ENCODE data around the gene RRP36. TPM values are rescaled to one million over a fixed set of nuclear protein-coding genes. Genes with fewer than 3 reads are reported as not detected.
"Not testable (repeated sequence)": the region's sequence is repeated elsewhere in the genome, so short reads cannot be mapped to it uniquely, and the experiment has no call there.

RRP36 gene
- total and polyA plus RNA-seq, 4 donors = 30.5 to 49.9 (median 37.7) TPM

DNA sequence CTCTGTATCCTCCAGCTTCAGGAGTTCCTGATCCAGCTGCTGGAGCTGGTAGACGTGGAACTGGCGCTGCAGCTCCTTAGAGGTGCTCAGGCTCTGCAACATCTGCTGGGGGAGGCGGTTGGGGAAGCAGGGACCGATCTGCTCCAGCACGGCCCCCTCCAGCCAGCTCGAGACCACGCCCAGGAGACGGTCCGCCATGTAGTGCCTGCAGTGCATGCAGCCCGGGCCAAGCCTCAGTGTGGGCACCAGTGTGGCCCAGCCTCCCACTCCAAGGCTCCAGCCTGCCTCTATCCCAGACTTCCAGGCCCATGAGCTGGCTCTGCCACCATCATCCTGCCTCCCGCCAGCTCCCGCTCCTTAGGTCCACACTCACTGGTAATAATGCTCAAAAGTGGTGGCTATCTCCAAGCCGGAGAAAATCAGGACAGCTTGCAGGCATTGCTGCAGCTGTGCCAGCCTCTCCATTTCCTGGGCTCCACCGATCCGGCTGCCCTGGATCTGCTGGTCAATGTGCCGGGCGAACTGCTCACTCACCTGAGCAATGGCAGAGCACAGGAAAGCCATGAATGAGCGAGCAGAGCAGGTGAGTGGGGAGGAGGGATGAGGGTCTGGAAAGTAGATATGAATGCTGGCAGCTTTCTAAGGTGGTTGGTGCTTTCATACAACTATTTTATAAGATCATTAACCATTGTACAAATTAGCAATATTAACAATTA lies 19.3 kb downstream of the RRP36 start:
- peaks cover 5 to 64% (median 43%) of the 10 kb centered on the region in 4 donors for H3K36me3 ChIP-seq (ENCODE audit: control insufficient read depth in 4 of 4, insufficient read depth in 4 of 4, low read length in 4 of 4)
- 93 to 95% methylated on average over 18 of the region's 18 CpGs for WGBS, 2 donors
- DNase-seq = no peak

GRCh38 chr6:43041475-43041874 lies 20.1 kb downstream of the RRP36 start:
- H3K36me3 ChIP-seq (ENCODE audit: control insufficient read depth in 4 of 4, insufficient read depth in 4 of 4, low read length in 4 of 4) = peaks cover 5 to 65% (median 49%) of the 10 kb centered on the region in 4 donors
- ATAC-seq (ENCODE audit: insufficient read depth, low FRiP score) = not testable (repeated sequence)
- WGBS, 2 donors = 94 to 96% methylated on average over 8 of the region's 8 CpGs

More for the DNA sequence above, 19.3 kb downstream of the RRP36 start:
- Histone ChIP-seq H3K27ac (ENCODE audit: low read depth in 1 of 2, low read length in 1 of 2) (no peak overlapping the region), H3K27me3 (ENCODE audit: control insufficient read depth in 3 of 3, insufficient read depth in 3 of 3, low read length in 2 of 3) (no peaks in the 10 kb centered on the region), H3K9me3 (ENCODE audit: control insufficient read depth in 4 of 4, insufficient read depth in 3 of 4, low read length in 3 of 4) (no peaks in the 10 kb centered on the region), H3K4me3 (no peak overlapping the region), H3K4me1 (ENCODE audit: control insufficient read depth in 5 of 5, insufficient read depth in 5 of 5, low read length in 5 of 5) (no peaks in the 10 kb centered on the region), H3K9ac (ENCODE audit: insufficient read depth in 1 of 2, low read length in 2 of 2) (no peak overlapping the region)
- no peak for ATAC-seq (ENCODE audit: insufficient read depth, low FRiP score)
- TF ChIP-seq, protein P1, sequence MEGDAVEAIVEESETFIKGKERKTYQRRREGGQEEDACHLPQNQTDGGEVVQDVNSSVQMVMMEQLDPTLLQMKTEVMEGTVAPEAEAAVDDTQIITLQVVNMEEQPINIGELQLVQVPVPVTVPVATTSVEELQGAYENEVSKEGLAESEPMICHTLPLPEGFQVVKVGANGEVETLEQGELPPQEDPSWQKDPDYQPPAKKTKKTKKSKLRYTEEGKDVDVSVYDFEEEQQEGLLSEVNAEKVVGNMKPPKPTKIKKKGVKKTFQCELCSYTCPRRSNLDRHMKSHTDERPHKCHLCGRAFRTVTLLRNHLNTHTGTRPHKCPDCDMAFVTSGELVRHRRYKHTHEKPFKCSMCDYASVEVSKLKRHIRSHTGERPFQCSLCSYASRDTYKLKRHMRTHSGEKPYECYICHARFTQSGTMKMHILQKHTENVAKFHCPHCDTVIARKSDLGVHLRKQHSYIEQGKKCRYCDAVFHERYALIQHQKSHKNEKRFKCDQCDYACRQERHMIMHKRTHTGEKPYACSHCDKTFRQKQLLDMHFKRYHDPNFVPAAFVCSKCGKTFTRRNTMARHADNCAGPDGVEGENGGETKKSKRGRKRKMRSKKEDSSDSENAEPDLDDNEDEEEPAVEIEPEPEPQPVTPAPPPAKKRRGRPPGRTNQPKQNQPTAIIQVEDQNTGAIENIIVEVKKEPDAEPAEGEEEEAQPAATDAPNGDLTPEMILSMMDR (IDR thresholded peaks at IDR 0.05; ENCODE audit: control extremely low read depth, extremely low read depth) = no peak

DNA sequence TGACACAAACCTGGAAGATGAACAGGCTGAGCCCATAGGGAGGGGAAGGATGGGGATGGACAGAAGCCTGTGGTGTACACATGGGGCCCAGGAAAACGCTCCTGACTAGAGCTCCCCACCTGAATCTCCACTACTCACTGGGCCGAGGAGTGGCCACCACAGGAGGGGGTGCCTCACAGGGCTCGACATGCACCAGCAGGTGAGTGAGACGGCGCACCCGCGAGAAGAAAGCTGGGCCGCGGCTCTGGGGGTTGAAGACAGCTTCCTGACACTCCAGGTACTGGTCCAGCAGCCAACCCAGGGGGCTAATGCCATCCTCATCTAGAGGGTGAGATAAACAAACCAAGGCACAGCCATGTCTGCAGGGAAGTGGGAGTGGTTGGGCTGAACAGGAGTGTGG lies 21.9 kb downstream of the RRP36 start:
- Histone ChIP-seq H3K27ac (ENCODE audit: low read depth in 1 of 2, low read length in 1 of 2) (no peak overlapping the region), H3K4me3 (no peak overlapping the region), H3K4me1 (ENCODE audit: control insufficient read depth in 5 of 5, insufficient read depth in 5 of 5, low read length in 5 of 5) (no peaks in the 10 kb centered on the region), H3K27me3 (ENCODE audit: control insufficient read depth in 3 of 3, insufficient read depth in 3 of 3, low read length in 2 of 3) (no peaks in the 10 kb centered on the region), H3K36me3 (ENCODE audit: control insufficient read depth in 4 of 4, insufficient read depth in 4 of 4, low read length in 4 of 4) (peaks cover 1 to 62% (median 49%) of the 10 kb centered on the region in 4 donors), H3K9me3 (ENCODE audit: control insufficient read depth in 4 of 4, insufficient read depth in 3 of 4, low read length in 3 of 4) (no peaks in the 10 kb centered on the region), H3K9ac (ENCODE audit: insufficient read depth in 1 of 2, low read length in 2 of 2) (no peak overlapping the region)
- DNase-seq = no peak
- TF ChIP-seq, protein P1 (IDR thresholded peaks at IDR 0.05; ENCODE audit: control extremely low read depth, extremely low read depth) = no peak
- 88 to 95% methylated on average over 9 of the region's 9 CpGs for WGBS, 2 donors
- ATAC-seq (ENCODE audit: insufficient read depth, low FRiP score) = no peak

More at GRCh38 chr6:43041475-43041874, 20.1 kb downstream of the RRP36 start:
- H3K9me3 ChIP-seq (ENCODE audit: control insufficient read depth in 4 of 4, insufficient read depth in 3 of 4, low read length in 3 of 4); H3K27ac ChIP-seq (ENCODE audit: low read depth in 1 of 2, low read length in 1 of 2); DNase-seq; H3K4me1 ChIP-seq (ENCODE audit: control insufficient read depth in 5 of 5, insufficient read depth in 5 of 5, low read length in 5 of 5); H3K9ac ChIP-seq (ENCODE audit: insufficient read depth in 1 of 2, low read length in 2 of 2); H3K4me3 ChIP-seq; H3K27me3 ChIP-seq (ENCODE audit: control insufficient read depth in 3 of 3, insufficient read depth in 3 of 3, low read length in 2 of 3): not testable (repeated sequence)

DNA sequence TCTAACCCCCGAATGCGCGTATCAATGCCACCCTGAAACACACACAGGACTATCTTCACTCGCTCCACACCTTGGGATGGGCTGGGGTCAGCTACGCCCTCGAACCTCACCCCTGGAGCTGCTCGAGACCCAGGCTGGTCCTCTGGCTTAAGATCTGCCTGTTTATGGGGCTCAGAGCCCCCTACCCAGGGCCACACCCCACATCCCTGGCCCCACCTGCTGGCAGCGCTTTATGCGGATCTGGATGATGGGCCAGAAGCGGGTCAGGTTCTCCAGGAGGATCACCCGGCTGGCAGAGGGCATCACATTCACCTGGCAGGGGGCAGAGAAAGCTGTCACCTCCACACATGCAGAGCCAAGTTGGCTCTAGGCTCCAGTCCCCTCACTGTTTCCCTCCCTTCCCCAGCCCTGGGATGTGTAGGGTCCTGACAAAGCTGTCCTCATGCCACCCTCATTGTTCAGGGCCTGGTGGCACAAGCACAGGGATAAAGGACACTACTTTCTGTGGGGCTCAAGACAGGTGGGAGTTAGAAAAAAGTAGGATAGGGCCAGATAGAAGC lies 24.0 kb downstream of the RRP36 start:
- no peak overlapping the region for H3K4me3 ChIP-seq
- H3K9me3 ChIP-seq (ENCODE audit: control insufficient read depth in 4 of 4, insufficient read depth in 3 of 4, low read length in 3 of 4) = no peaks in the 10 kb centered on the region
- no peak overlapping the region for H3K27ac ChIP-seq (ENCODE audit: low read depth in 1 of 2, low read length in 1 of 2)
- H3K9ac ChIP-seq (ENCODE audit: insufficient read depth in 1 of 2, low read length in 2 of 2) = no peak overlapping the region
- peaks cover 0 to 62% (median 51%) of the 10 kb centered on the region in 4 donors for H3K36me3 ChIP-seq (ENCODE audit: control insufficient read depth in 4 of 4, insufficient read depth in 4 of 4, low read length in 4 of 4)
- WGBS, 2 donors = 93 to 95% methylated on average over 11 of the region's 11 CpGs
- H3K4me1 ChIP-seq (ENCODE audit: control insufficient read depth in 5 of 5, insufficient read depth in 5 of 5, low read length in 5 of 5) = no peaks in the 10 kb centered on the region
- no peak for ATAC-seq (ENCODE audit: insufficient read depth, low FRiP score)
- DNase-seq = no peak
- TF ChIP-seq, protein P1 (IDR thresholded peaks at IDR 0.05; ENCODE audit: control extremely low read depth, extremely low read depth) = no peak
- no peaks in the 10 kb centered on the region for H3K27me3 ChIP-seq (ENCODE audit: control insufficient read depth in 3 of 3, insufficient read depth in 3 of 3, low read length in 2 of 3)
